ENCODE measurements around the gene TMEM236.

The TMEM236 gene

DNA sequence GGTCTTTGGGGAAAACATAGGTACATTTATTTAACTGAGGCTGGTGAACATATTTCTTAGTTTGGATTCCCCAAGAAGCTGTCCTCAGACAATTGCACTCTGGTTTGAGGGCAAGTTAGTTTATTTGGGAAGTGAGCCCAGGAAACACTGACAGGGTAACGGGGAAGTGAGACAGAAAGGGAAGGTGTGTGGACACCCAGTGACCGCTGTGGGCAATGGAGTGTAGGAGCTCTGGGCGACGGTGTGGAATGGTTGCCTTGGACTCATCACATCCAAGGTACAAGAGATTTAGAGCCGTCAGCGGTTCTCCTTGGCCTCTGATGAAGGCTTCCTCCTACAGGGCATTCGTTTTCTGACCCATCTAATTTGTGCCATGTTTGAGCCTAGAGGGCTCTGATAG lies 64.2 kb downstream of the TMEM236 start:
- TF ChIP-seq, protein P1, sequence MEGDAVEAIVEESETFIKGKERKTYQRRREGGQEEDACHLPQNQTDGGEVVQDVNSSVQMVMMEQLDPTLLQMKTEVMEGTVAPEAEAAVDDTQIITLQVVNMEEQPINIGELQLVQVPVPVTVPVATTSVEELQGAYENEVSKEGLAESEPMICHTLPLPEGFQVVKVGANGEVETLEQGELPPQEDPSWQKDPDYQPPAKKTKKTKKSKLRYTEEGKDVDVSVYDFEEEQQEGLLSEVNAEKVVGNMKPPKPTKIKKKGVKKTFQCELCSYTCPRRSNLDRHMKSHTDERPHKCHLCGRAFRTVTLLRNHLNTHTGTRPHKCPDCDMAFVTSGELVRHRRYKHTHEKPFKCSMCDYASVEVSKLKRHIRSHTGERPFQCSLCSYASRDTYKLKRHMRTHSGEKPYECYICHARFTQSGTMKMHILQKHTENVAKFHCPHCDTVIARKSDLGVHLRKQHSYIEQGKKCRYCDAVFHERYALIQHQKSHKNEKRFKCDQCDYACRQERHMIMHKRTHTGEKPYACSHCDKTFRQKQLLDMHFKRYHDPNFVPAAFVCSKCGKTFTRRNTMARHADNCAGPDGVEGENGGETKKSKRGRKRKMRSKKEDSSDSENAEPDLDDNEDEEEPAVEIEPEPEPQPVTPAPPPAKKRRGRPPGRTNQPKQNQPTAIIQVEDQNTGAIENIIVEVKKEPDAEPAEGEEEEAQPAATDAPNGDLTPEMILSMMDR (conservative IDR thresholded peaks at IDR 0.05) = no peak
- H3K27ac ChIP-seq = no peak overlapping the region

- TF ChIP-seq, protein P1 (conservative IDR thresholded peaks at IDR 0.05) = no peak
- no peak overlapping the region for H3K27ac ChIP-seq
These were observed 65.3 kb downstream of the TMEM236 start for GRCh38 chr10:17817316-17817715.

- TF ChIP-seq, protein P1 (conservative IDR thresholded peaks at IDR 0.05) = no peak
- no peak overlapping the region for H3K27ac ChIP-seq
These were observed 65.8 kb downstream of the TMEM236 start for GRCh38 chr10:17817790-17818189.

- H3K27ac ChIP-seq = no peak overlapping the region
- TF ChIP-seq, protein P1 (conservative IDR thresholded peaks at IDR 0.05) = no peak
These were observed 67.8 kb downstream of the TMEM236 start for GRCh38 chr10:17819836-17820235.

- TF ChIP-seq, protein P1 (conservative IDR thresholded peaks at IDR 0.05) = no peak
- no peak overlapping the region for H3K27ac ChIP-seq
These were observed 68.9 kb downstream of the TMEM236 start for GRCh38 chr10:17820943-17821342.

GRCh38 chr10:17821893-17822292 lies 69.9 kb downstream of the TMEM236 start:
- TF ChIP-seq, protein P1 (conservative IDR thresholded peaks at IDR 0.05) = no peak
- H3K27ac ChIP-seq = no peak overlapping the region

DNA sequence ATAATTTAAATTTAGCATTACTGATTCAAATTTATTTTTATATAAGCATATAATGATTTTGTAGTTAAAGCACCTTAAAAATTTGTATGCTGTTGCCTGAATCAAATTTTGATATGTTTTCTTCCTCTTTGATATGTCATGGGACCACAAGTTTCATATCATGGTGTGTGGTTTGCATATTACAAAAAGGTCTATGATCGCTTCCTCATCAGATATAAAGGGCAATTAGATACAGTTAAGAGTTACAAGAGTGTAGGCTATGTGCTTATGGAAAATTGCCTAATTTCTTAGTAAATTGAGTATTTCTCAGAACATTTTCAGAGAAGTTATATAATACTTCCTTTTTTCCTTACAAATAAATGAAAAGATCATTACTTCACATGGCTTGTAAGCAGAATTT lies 79.3 kb downstream of the TMEM236 start:
- no peak overlapping the region for H3K27ac ChIP-seq

More for the DNA sequence above, 79.3 kb downstream of the TMEM236 start:
- TF ChIP-seq, protein P1 (conservative IDR thresholded peaks at IDR 0.05) = no peak

Data from VCaP (cell line).